CD4-positive, alpha-beta T cell treated with Interleukin-4 for 1 hour (primary cell): Measurements from ENCODE around the gene ZBTB49.

Experiments
- DNase-seq, 2 donors: peaks; one replicate each; pipeline ENCODE4 v3.0.0-alpha.2; 2020 to 2022

Gene ZBTB49

DNA sequence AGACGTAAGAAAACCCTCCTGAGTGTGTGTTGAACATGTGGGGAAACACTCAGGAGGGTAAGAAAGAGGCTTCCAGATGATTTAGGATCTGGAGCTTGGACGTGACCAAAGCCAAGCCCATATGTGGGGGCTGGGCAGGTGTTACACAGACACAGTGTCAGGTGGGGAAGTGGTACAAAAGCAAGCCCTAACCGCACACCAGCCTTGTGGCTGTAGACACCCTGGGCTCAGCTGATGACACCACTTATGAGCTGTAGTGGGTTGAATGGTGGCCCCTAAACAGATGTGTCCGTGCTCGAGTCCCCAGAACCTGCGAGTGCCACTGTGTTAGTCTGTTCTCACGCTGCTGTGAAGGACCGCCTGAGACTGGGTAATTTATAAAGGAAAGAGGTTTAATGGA lies 71.8 kb downstream of the ZBTB49 start:
- DNase-seq = no peak

GRCh38 chr4:4362991-4363697 lies 73.1 kb downstream of the ZBTB49 start:
- DNase-seq = no peak

DNA sequence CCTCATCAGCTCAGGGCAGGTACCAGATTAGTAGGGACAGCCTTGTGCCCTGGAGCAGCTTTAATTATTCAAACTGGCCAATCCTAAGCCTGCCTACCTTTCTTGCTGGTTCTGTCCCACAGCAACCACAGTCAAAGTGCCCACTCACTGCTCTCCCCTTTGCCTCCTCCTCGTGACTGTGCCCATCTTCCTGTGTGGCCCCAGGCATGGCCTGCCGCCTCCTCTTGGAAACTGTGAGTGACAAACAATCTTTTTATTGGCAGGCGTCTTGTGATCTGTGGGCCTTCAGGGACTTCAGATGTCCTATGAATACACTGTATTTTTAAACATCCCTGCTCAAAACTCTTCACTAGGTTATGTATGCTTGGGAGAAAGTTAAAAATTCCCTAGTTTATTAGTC lies 74.0 kb downstream of the ZBTB49 start:
- no peak for DNase-seq

- DNase-seq = no peak
These were observed 74.6 kb downstream of the ZBTB49 start for GRCh38 chr4:4364486-4365208.

- DNase-seq = no peak
These were observed 78.9 kb downstream of the ZBTB49 start for GRCh38 chr4:4368809-4369580.
